GM12892 (cell line): ENCODE measurements around the gene PPFIA4.

ENCODE experiments used
- DNase-seq: peaks from one replicate; pipeline ENCODE4 v3.0.0; 2011; ENCODE audit not compliant: insufficient read length
- FAIRE-seq: peaks from 2 replicates; lab custom pipeline; 2011; peaks lifted over from hg19 to GRCh38; lab: Jason Lieb, UNC
- POLR2A ChIP-seq: IDR thresholded peaks from 2 replicates; pipeline ENCODE4 v1.6.1; 2011; ENCODE audit warnings: low read depth, low read length, control low read depth
- POLR2AphosphoS5 ChIP-seq: IDR thresholded peaks from 2 replicates; pipeline ENCODE4 v1.6.1; 2011; ENCODE audit warnings: low read depth, low read length, control low read depth
- TAF1 ChIP-seq: IDR thresholded peaks from 2 replicates; pipeline ENCODE4 v1.6.1; 2011; ENCODE audit warnings: low read depth, mild to moderate bottlenecking, control low read depth, low read length, borderline replicate concordance

PPFIA4 gene

DNA sequence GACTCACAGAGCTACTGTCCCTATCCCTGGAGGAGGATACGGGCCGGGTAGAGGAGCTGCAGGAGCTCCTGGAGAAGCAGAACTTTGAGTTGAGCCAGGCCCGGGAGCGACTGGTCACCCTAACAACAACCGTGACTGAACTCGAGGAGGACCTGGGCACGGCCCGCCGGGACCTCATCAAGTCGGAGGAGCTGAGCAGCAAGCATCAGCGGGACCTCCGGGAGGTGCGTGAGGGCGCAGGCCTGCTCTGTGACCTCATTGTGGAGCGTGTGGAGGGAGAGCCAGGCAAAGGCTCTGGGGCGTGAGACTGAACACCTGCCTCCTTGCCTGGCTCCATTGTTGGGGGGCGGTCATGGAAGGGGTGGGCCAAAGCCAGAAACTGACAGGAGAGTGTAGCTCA lies 19.0 kb downstream of the PPFIA4 start:
- no peak for FAIRE-seq
- no peak for DNase-seq
- TF ChIP-seq POLR2AphosphoS5 (no peak), POLR2A (no peak), TAF1 (no peak)

DNA sequence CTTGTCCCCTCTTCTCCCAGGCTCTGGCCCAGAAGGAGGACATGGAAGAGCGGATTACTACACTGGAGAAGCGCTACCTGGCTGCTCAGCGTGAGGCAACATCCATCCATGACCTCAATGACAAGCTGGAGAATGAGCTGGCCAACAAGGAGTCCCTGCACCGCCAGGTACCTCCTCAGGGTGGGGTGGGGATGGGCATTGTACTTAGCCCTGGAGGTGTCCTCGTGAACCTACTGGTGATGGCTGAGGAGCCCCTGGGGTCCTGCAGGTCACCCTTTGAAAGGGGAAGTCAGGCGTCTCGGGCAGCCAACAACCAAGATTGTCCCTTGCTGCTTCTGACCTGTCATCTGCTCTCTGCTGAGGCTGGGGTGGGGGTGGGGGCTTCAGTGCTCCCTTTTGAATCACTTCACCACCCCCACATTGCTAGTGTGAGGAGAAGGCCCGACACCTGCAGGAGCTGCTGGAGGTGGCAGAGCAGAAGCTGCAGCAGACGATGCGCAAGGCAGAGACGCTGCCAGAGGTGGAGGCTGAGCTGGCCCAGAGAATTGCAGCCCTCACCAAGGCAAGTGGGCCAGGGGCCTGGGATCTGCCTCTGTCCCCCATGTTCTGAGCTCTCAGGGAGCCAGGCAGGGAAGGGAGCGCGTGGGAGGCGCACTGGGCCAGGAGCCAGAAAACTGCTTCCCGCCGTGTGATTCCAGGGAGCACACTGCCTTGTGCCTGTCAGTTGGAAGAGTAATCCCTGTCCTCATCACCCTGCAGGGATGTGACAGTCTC lies 19.7 kb downstream of the PPFIA4 start:
- DNase-seq, result no peak
- FAIRE-seq, result no peak

DNA sequence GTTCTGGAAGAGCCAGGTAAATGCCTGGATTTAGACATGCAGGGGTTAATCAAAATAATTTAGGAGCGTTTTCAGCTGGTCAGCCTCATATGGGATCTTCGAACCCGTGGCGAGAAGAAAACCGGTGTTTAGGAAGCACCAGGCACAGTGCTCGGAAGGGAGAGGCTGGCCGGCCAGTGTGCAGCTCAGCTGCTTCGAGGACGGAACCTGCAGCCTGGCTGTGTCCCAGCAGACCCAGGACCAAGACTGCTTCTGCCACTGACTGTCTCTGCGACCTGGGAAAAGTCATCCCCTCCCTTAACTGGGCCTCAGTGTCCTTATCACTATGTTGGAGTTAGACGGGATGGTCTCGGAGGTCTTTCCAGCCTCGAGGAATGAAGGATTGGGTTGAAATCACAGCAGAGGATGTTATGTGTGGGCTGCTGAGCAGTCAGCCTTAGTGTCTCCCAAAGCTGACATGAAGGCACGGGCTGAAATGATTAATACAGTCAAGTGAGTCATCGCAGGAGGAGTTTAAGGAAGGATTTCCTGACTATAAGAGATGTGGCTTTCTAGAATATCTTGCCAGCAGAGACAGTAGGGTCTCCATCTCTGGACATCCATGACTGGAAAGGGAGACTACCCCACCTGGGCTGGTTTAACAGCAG lies 20.8 kb downstream of the PPFIA4 start:
- no peak for DNase-seq
- TF ChIP-seq POLR2A, result no peak
- no peak for TF ChIP-seq TAF1
- no peak for TF ChIP-seq POLR2AphosphoS5
- no peak for FAIRE-seq

More for the DNA sequence above, 19.7 kb downstream of the PPFIA4 start:
- TF ChIP-seq POLR2AphosphoS5 (no peak), POLR2A (no peak), TAF1 (no peak)

DNA sequence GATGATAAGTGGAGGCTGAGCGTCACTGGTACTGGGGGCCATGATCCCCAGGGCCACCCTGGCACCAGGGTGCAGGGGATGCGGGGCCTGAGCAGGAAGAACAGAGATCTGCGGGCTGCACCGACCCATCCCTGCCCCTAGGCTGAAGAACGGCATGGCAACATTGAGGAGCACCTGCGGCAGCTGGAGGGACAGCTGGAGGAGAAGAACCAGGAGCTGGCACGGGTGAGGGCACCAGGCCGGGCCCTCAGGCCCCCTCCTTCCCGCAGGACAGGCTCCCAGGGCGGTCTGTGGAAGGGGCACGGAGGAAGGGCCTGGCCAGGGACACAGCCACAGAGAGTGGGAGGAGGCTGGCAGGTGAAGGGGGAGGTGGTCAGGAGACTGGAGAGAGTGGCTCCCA lies 21.8 kb downstream of the PPFIA4 start:
- FAIRE-seq (no peak), DNase-seq (no peak)
- no peak for TF ChIP-seq POLR2AphosphoS5
- no peak for TF ChIP-seq TAF1
- TF ChIP-seq POLR2A, result no peak

DNA sequence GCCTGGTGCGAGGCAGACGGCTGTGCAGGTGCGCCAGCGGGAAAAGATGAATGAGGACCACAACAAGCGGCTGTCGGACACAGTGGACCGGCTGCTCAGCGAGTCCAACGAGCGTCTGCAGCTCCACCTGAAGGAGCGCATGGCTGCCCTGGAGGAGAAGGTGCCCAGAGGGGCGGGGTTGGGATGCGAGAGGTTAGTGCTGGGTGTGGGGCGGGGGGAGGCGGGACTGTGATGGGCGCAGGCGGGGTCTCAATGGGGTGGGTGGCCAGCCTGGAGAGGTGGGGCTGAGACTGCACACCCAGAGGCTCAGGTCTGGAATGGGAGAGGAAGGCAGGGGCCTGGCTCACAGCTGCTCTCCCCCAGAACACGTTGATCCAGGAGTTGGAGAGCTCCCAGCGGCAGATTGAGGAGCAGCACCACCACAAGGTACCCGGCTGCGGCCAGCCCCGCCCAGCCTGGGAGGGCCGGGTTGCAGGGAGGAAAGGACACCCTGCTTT lies 22.3 kb downstream of the PPFIA4 start:
- no peak for FAIRE-seq
- DNase-seq, result no peak
- TF ChIP-seq POLR2AphosphoS5 (no peak), TAF1 (no peak), POLR2A (no peak)

DNA sequence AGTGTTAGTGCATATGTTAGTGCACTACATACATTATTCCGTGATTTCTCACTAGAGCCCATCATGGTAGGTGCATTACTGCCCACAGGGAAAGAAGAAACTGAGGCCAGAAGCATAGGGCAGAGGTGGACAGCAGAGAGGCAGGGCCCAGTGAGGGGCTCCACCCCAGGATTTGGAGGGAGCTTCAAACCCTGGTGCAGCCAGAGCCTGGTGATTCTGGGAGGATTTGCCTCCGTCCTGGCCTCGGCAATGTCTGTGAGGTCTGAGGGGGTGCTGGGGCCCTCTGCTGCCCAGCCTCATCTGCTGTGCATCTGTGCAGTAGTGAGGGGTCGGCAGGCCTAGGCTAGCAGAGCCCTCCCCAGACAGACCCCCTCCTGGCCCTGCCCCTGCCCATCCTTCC lies 22.8 kb downstream of the PPFIA4 start:
- no peak for DNase-seq
- TF ChIP-seq POLR2AphosphoS5 (no peak), POLR2A (no peak), TAF1 (no peak)
- FAIRE-seq, result no peak

DNA sequence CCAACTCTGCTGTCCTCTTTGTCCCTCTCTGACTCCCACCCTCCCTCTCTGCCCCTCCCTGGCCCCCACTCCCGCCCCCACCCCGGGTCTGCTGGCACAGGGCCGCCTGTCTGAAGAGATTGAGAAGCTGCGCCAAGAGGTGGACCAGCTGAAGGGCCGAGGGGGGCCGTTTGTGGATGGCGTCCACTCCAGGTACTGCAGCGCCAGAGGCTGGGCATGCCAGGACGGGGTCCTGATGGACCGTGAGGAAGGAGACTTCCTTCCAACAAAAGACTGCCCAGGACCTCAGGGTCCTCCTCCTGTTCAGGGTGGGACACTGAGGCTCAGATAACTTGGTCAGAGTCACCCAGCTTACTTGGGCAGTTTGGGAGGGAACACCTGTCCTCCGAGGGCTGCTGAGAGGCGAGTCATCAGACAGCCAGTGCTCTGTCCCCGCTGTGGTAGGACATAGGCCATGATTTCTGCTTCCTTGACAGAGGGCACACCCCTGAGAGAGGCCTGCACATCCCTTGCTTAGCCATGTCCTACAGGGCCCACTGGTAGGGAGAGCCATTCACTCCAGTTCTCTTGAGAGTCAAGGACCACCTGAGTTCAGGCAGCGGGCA lies 23.4 kb downstream of the PPFIA4 start:
- DNase-seq (no peak), FAIRE-seq (no peak)
- TF ChIP-seq TAF1, result no peak
- no peak for TF ChIP-seq POLR2AphosphoS5
- no peak for TF ChIP-seq POLR2A

DNA sequence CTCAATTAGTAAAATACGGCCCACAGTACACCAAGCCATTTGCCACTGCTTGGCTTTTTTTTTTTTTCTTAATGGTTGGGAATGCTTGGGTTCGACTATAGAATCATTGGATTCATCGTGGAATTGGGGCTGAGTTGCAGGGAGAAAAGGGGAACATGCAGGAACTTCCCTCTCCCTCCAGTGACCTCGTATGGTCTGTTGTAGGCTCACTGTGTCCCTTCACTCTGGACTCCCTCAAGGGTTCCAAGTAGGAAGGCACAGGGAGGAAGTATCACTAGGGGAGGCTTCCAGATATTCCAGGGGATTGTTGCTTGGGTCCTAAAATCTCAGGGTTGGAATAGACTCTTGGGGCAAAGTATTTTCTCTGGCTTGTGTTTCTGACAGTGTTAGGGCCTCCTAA lies 24.5 kb downstream of the PPFIA4 start:
- FAIRE-seq, result no peak
- TF ChIP-seq TAF1 (no peak), POLR2A (no peak), POLR2AphosphoS5 (no peak)
- no peak for DNase-seq

DNA sequence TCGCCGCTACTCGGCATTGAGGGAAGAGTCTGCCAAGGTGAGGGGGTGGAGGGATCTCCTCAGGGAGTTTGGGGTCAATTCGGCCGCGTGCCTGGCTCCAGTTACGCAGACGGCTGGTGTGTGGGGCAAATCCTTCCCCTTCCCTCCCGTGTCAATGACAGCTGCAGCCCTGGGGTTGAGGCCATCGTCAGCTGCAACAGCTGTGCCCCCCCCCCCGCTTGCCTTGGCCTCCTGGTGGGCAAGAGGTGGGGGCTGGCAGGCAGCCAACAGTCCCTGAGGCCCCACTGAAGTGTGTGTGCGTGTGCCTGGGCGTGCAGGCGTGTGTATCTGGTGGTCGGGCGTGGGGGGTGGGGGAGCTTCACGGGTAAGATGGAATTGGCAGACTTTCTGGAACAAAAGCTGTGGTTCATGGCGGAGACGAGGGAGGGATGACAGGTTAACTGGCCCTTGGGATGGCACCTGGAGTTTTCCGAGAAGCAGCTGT lies 25.6 kb downstream of the PPFIA4 start:
- FAIRE-seq, result no peak
- TF ChIP-seq TAF1, result no peak
- TF ChIP-seq POLR2AphosphoS5, result no peak
- no peak for TF ChIP-seq POLR2A
- no peak for DNase-seq

DNA sequence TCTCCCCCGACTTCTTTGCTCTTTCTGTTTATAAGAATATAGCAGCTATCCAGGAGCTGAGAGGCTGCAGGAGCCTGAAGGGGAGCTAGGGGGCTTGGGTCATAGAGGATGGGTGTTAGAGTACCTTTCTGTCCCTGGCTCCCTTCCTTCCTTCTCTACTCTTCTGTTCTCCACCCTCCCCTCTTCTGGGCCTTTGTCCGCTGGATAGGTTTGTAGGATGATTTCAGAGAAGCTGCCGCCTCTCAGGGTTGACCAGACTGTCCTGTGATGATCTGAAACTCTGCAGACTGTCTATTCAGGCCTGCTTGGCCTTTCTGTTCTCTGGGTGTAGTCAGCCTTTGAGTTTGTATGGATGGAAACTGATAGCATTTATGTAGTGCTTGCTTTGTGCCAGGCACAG lies 26.3 kb downstream of the PPFIA4 start:
- FAIRE-seq (no peak), DNase-seq (no peak)

DNA sequence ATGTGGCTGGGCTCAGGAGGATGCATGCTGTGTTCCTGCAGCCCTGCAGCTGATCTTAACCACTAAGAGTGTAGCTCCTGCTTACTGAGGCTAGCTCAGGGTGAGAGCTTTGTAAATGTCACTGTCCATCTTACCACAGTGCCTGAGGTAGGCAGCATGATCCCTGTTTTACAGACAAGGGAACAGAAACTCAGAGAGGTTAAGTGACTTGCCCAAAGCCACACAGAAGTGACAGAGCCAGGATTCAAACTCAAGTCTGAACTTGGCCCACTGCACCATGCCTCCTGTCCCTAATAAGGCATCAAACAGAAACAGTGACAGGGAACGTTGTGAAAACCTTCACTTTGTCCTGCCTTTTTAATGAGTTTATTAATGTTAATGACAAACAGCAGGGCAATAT lies 27.9 kb downstream of the PPFIA4 start:
- no peak for TF ChIP-seq TAF1
- no peak for TF ChIP-seq POLR2AphosphoS5
- no peak for TF ChIP-seq POLR2A
- no peak for FAIRE-seq

More for the DNA sequence above, 26.3 kb downstream of the PPFIA4 start:
- TF ChIP-seq POLR2AphosphoS5 (no peak), TAF1 (no peak), POLR2A (no peak)

More for the DNA sequence above, 27.9 kb downstream of the PPFIA4 start:
- no peak for DNase-seq
